ENCODE results near the gene SLC9A5. TPM values are rescaled to one million over a fixed set of nuclear protein-coding genes. Genes with fewer than 3 reads are reported as not detected.
A peak's percentile ranks its signal among the peaks of the same experiment; 100 is the strongest.

The SLC9A5 gene
- polyA plus RNA-seq, 2 of the 4 experiments (the other 2 are of a cell fraction), result 0.83 to 2.5 TPM

DNA sequence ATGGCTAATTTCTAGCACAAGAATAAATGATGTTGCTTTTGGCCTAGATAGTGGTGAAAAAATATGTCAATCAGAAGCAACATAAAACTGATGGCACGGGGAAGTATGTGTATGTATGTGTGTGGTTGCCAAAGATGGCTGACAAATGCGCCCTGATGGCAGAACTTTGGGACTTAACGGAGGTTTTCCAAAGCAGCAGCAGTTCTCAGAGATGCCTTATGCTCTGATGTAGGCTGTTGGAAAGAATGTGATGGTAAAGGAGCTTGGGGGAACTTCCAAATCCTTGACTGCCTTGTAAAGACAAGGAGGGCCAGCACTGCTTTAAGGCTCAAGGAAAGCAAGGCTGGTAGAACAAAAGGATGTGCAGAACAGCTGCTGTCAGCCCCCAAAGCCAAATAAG lies 61.8 kb downstream of the SLC9A5 start:
- H3K4me1 ChIP-seq, result peaks cover 21% of the 10 kb centered on the region
- ChIA-PET CTCF (interaction anchor here (1.7 to 7.0 kb wide), 2 partner anchors 16 to 25 kb away, joined by 4 to 49 read pairs; partner anchors contain the start of genes KCTD19 and LRRC36), POLR2A (no interaction called here)
- TF ChIP-seq JUN (IDR thresholded peaks at IDR 0.05) (no peak), ZFP36 (IDR thresholded peaks at IDR 0.05; ENCODE audit: borderline replicate concordance, partially characterized antibody) (no peak), CBX8 (IDR thresholded peaks at IDR 0.05) (no peak), EP300 (IDR thresholded peaks at IDR 0.05) (no peak), RAD21 (conservative IDR thresholded peaks at IDR 0.05 in 1 of 2, IDR thresholded peaks at IDR 0.05 in 1 of 2) (no peak), MAFK (IDR thresholded peaks at IDR 0.05; ENCODE audit: partially characterized antibody) (no peak), ZNF302 (CRISPR knock-in tag; IDR thresholded peaks at IDR 0.05) (no peak), KDM1A (IDR thresholded peaks at IDR 0.05; ENCODE audit: low read depth) (no peak), RNF2 (IDR thresholded peaks at IDR 0.05; ENCODE audit: borderline replicate concordance, low read depth) (no peak), POLR2A (IDR thresholded peaks at IDR 0.05; ENCODE audit: low read length) (no peak), RCOR1 (IDR thresholded peaks at IDR 0.05; ENCODE audit: low read depth, low read length) (no peak), FOSB (CRISPR knock-in tag; IDR thresholded peaks at IDR 0.05) (no peak), RFX5 (IDR thresholded peaks at IDR 0.05) (no peak), BHLHE40 (IDR thresholded peaks at IDR 0.05; ENCODE audit: low read depth, low read length) (no peak), PBX3 (IDR thresholded peaks at IDR 0.05) (no peak)
- TF ChIP-seq, protein P1, sequence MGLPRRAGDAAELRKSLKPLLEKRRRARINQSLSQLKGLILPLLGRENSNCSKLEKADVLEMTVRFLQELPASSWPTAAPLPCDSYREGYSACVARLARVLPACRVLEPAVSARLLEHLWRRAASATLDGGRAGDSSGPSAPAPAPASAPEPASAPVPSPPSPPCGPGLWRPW (IDR thresholded peaks at IDR 0.05), result no peak
- H3K27ac ChIP-seq, result peak overlapping the region in 1 of 2 experiments; percentile 76; a peak in 2 of 6 replicates
- ATAC-seq, result no peak
- 90% methylated on average over 3 of the region's 3 CpGs for WGBS (ENCODE audit: missing lambda C conversion rate)
- no peak for DNase-seq (ENCODE audit: low read depth in 1 of 2, low spot score in 1 of 2)
- no peak overlapping the region for H3K4me2 ChIP-seq
- no peak overlapping the region for H3K4me3 ChIP-seq
- H3K9me3 ChIP-seq, result no peaks in the 10 kb centered on the region
- FAIRE-seq, result no peak

- ATAC-seq (peak; percentile 97 to 99), DNase-seq (ENCODE audit: low read depth in 1 of 2, low spot score in 1 of 2) (peak; percentile 92 to 94), FAIRE-seq (no peak)
- Histone ChIP-seq H3K4me3 (no peak overlapping the region), H3K4me2 (peak overlapping the region; percentile 49), H3K27ac (peak overlapping the region; percentile 32 to 76; a peak in 5 of 6 replicates), H3K9me3 (no peaks in the 10 kb centered on the region), H3K4me1 (peaks cover 21% of the 10 kb centered on the region)
- CTCF ChIA-PET, result interaction anchor here (0.6 to 7.0 kb wide), 5 partner anchors 15 to 115 kb away, joined by 3 to 49 read pairs (median 3); partner anchors contain the start of genes KCTD19 and LRRC36
- 26% methylated on average over 5 of the region's 5 CpGs for WGBS (ENCODE audit: missing lambda C conversion rate)
- POLR2A ChIA-PET, result interaction anchor here (1.4 kb wide), 1 partner anchor 28 kb away, joined by 4 read pairs; no protein-coding TSS in a partner anchor
- TF ChIP-seq MAFK (IDR thresholded peaks at IDR 0.05; ENCODE audit: partially characterized antibody), result peak; percentile 80
- peak; percentile 58 for TF ChIP-seq NFE2L2 (conservative IDR thresholded peaks at IDR 0.05; ENCODE audit: low read length)
- no peak for TF ChIP-seq ELK1 (IDR thresholded peaks at IDR 0.05; ENCODE audit: low read depth, low read length)
- peak in 1 of 2 experiments; percentile 37; a peak in 1 of 5 replicates for TF ChIP-seq EP300 (IDR thresholded peaks at IDR 0.05)
- no peak for TF ChIP-seq FOSB (CRISPR knock-in tag; IDR thresholded peaks at IDR 0.05)
- TF ChIP-seq JUNB (IDR thresholded peaks at IDR 0.05), result peak; percentile 57
- TF ChIP-seq JUN (IDR thresholded peaks at IDR 0.05), result peak in 1 of 2 experiments; percentile 31; a peak in 1 of 5 replicates
- peak; percentile 37; the same call in 1 of the 2 replicates for TF ChIP-seq GATA3 (IDR thresholded peaks at IDR 0.05; ENCODE audit: borderline replicate concordance)
- 0 out of 2 replicates have a peak, but pooled peaks have one; percentile 45 for TF ChIP-seq HOXB5 (CRISPR knock-in tag; IDR thresholded peaks at IDR 0.05)
- 0 out of 2 replicates have a peak, but pooled peaks have one; percentile 28 for TF ChIP-seq FOSL2 (IDR thresholded peaks at IDR 0.05)
- peak; percentile 85 for TF ChIP-seq FOSL2 (CRISPR knock-in tag; IDR thresholded peaks at IDR 0.05)
- TF ChIP-seq, protein P2, sequence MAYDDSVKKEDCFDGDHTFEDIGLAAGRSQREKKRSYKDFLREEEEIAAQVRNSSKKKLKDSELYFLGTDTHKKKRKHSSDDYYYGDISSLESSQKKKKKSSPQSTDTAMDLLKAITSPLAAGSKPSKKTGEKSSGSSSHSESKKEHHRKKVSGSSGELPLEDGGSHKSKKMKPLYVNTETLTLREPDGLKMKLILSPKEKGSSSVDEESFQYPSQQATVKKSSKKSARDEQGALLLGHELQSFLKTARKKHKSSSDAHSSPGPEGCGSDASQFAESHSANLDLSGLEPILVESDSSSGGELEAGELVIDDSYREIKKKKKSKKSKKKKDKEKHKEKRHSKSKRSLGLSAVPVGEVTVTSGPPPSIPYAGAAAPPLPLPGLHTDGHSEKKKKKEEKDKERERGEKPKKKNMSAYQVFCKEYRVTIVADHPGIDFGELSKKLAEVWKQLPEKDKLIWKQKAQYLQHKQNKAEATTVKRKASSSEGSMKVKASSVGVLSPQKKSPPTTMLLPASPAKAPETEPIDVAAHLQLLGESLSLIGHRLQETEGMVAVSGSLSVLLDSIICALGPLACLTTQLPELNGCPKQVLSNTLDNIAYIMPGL (CRISPR knock-in tag; IDR thresholded peaks at IDR 0.05; ENCODE audit: borderline replicate concordance), result no peak
- TF ChIP-seq MAX (IDR thresholded peaks at IDR 0.05), result peak; percentile 50
- TF ChIP-seq ESRRA (IDR thresholded peaks at IDR 0.05; ENCODE audit: borderline replicate concordance, low read length), result no peak
Observed at GRCh38 chr16:67311607-67312488, 63.1 kb downstream of the SLC9A5 start.
